HG03159 (cell line): ENCODE results near the gene UNC93B1.
"Not testable (repeated sequence)": the region's sequence is repeated elsewhere in the genome, so short reads cannot be mapped to it uniquely, and the experiment has no call there.

ENCODE experiments used
- ATAC-seq: cut with Tn5 transposase; IDR thresholded peaks from one replicate; pipeline ENCODE4 v1.9.1; 2021; ENCODE audit warnings: mild to moderate bottlenecking, moderate library complexity; ENCODE audit not compliant: unreplicated experiment

Gene UNC93B1

GRCh38 chr11:68010090-68011041, 6.5 kb upstream of the UNC93B1 start, which contains the start of gene ALDH3B1:
Gene ALDH3B1 (plus strand): TSS chr11:68010327. CDS start chr11:68015298, 4,971 bp downstream.
- no peak for ATAC-seq

- no peak for ATAC-seq
Measured at GRCh38 chr11:68009391-68010089, 5.6 kb upstream of the UNC93B1 start.

GRCh38 chr11:68008381-68009337, 4.8 kb upstream of the UNC93B1 start:
- no peak for ATAC-seq

GRCh38 chr11:68007498-68008380, 3.8 kb upstream of the UNC93B1 start:
- ATAC-seq: no peak

GRCh38 chr11:68006606-68007166, 2.8 kb upstream of the UNC93B1 start:
- no peak for ATAC-seq

GRCh38 chr11:68004551-68005335, 846 bp upstream of the UNC93B1 start:
- ATAC-seq: no peak

GRCh38 chr11:68002938-68003845, 705 bp downstream of the UNC93B1 start:
- ATAC-seq: peak; percentile 42

GRCh38 chr11:68002575-68002937, 1.3 kb downstream of the UNC93B1 start:
- no peak for ATAC-seq

GRCh38 chr11:67999704-68000103, 4.2 kb downstream of the UNC93B1 start:
- no peak for ATAC-seq

GRCh38 chr11:67999201-67999629, 4.7 kb downstream of the UNC93B1 start:
- no peak for ATAC-seq

GRCh38 chr11:67998150-67999045, 5.5 kb downstream of the UNC93B1 start:
- ATAC-seq: no peak

- no peak for ATAC-seq
Measured at GRCh38 chr11:67997475-67997921, 6.4 kb downstream of the UNC93B1 start.

GRCh38 chr11:67996622-67997474, 7.0 kb downstream of the UNC93B1 start:
- no peak for ATAC-seq

GRCh38 chr11:67996051-67996450, 7.8 kb downstream of the UNC93B1 start:
- no peak for ATAC-seq

GRCh38 chr11:67995579-67995978, 8.3 kb downstream of the UNC93B1 start:
- ATAC-seq: not testable (repeated sequence)

- not testable (repeated sequence) for ATAC-seq
Measured at GRCh38 chr11:67995129-67995528, 8.8 kb downstream of the UNC93B1 start.
